ENCODE results near the gene RPS19.

GRCh38 chr19:41850381-41850780 is 9.7 kb upstream of the RPS19 start:
- TF ChIP-seq CTCF (conservative IDR thresholded peaks at IDR 0.05): no peak
- TF ChIP-seq ZFX (IDR thresholded peaks at IDR 0.05): no peak

Data from C4-2B (cell line).